BE2C (cell line): ENCODE results near the gene SHQ1.

ENCODE experiments used
- DNase-seq: peaks from one replicate; pipeline ENCODE4 v3.0.0-alpha.2; 2020
- H3K27me3 ChIP-seq: fragments of 250-450 bp; sonication (Bioruptor Pico); 2 replicates; pipeline ENCODE4 v1.5.1; 2020; ENCODE audit warnings: mild to moderate bottlenecking
- H3K36me3 ChIP-seq: fragments of 250-450 bp; sonication (Bioruptor Pico); 2 replicates; pipeline ENCODE4 v1.5.1; 2020; ENCODE audit warnings: mild to moderate bottlenecking
- H3K4me1 ChIP-seq: fragments of 250-450 bp; sonication (Bioruptor Pico); 2 replicates; pipeline ENCODE4 v1.5.1; 2020
- H3K4me3 ChIP-seq: 2 replicates; pipeline ENCODE4 v1.5.1; 2011; ENCODE audit warnings: low read depth, low read length
- H3K9me3 ChIP-seq: fragments of 250-450 bp; sonication (Bioruptor Pico); 2 replicates; pipeline ENCODE4 v1.5.1; 2020
- TF ChIP-seq, protein P1 (sequence below): IDR thresholded peaks from 2 replicates; pipeline ENCODE4 v1.5.1; 2012; ENCODE audit warnings: mild to moderate bottlenecking, low read depth, low read length

SHQ1 gene

DNA sequence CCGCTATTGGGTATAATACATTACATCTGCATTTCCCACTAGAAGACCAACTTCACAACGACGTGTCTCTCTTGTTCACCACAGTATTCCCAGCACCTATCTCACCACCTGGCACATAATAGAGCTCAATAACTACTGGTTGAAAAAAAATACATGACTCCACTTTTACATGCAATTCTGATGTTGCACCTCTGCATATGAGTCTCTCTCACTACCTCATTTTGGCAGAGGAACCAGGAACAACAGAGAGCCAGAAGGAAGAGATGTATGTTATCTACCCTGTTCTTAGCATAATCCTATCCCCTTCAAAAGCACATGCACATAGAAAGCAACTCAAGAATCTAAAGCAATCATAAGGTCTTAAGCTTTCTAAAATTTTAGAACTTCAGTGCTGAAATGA, 61.6 kb downstream of the SHQ1 start:
- H3K4me1 ChIP-seq = no peaks in the 10 kb centered on the region
- peaks cover 17% of the 10 kb centered on the region for H3K36me3 ChIP-seq
- DNase-seq = no peak
- no peak overlapping the region for H3K4me3 ChIP-seq
- H3K9me3 ChIP-seq = no peaks in the 10 kb centered on the region
- TF ChIP-seq, protein P1, sequence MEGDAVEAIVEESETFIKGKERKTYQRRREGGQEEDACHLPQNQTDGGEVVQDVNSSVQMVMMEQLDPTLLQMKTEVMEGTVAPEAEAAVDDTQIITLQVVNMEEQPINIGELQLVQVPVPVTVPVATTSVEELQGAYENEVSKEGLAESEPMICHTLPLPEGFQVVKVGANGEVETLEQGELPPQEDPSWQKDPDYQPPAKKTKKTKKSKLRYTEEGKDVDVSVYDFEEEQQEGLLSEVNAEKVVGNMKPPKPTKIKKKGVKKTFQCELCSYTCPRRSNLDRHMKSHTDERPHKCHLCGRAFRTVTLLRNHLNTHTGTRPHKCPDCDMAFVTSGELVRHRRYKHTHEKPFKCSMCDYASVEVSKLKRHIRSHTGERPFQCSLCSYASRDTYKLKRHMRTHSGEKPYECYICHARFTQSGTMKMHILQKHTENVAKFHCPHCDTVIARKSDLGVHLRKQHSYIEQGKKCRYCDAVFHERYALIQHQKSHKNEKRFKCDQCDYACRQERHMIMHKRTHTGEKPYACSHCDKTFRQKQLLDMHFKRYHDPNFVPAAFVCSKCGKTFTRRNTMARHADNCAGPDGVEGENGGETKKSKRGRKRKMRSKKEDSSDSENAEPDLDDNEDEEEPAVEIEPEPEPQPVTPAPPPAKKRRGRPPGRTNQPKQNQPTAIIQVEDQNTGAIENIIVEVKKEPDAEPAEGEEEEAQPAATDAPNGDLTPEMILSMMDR = no peak
- no peaks in the 10 kb centered on the region for H3K27me3 ChIP-seq

DNA sequence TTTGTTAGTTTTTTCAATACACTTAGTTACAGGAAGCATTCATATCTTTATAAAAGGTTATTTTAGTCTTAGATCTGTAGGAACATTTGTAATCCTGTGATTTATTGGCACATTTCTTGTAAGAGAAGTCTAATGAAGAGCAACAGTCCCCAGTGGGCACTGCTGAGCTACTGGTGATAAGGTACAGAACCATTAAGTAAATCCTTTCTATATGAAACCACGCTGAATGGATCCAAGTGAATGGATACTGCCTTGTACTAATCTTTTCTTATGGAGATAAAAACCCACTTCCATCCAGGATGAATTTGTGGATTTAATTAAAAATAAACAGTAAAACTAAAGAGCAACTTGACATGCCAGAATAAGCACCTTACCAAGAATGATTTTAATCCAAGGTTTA, 64.0 kb downstream of the SHQ1 start:
- Histone ChIP-seq H3K9me3 (no peaks in the 10 kb centered on the region), H3K4me3 (no peak overlapping the region), H3K27me3 (no peaks in the 10 kb centered on the region), H3K4me1 (no peaks in the 10 kb centered on the region), H3K36me3 (peaks cover 12% of the 10 kb centered on the region)
- TF ChIP-seq, protein P1 = peak; percentile 7; the same call in 1 of the 2 replicates
- no peak for DNase-seq

DNA sequence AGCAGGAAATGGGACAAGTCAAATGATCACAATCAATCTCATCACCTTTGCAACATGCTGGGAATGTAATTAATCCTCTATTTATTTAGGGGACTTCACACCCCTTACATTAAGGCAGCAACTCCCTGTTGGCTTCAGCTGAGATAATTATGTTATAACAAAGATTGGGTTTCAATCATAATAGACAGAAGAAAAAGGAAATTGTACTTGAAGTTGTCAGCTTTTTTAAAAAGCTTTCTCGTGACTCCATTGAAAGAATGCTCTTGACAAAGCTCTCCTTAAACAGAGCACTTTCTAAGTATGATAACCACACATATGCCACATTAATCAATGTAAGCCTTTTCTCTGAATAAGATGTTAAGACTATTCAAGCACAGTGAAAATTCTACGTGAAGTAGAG, 65.7 kb downstream of the SHQ1 start:
- no peaks in the 10 kb centered on the region for H3K4me1 ChIP-seq
- H3K27me3 ChIP-seq = no peaks in the 10 kb centered on the region
- no peak overlapping the region for H3K4me3 ChIP-seq
- peaks cover 12% of the 10 kb centered on the region for H3K36me3 ChIP-seq
- TF ChIP-seq, protein P1 = no peak
- DNase-seq = no peak
- no peaks in the 10 kb centered on the region for H3K9me3 ChIP-seq

DNA sequence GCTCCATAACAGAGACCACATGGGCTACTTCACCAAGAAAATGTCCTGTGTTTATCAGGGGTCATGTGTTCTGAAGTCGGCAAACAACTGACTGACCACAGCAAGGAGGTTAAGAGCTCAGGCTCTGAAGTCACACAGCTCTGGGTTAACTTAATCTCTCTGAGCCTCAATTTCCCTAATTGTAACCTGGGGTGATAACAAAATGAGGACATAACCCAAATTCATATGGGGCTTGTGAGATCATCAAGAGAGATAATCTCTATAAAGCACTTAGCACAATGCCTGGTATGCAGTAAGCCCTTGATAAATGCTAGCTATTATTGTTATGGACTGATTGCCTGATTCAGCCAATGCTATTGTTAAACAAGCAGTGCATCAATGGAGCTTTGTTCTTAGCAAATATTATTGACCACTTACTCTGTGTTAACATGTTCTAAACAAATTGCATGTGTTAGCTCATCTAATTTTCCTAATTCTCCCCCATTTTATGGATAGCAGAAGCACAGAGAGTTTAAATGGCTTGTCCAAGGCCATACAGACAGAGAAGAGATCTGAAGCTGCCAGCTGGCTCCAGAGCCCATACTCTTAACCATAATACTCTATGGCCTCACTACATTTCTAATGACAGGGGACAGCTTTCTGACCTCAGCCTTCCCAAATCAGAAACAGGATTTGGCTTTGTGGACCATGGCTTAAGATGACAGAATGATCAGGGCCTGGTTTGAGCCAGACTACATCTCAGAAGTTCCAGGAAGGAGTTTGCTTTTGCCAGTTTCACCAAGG, 78.3 kb downstream of the SHQ1 start:
- TF ChIP-seq, protein P1 = no peak
- no peaks in the 10 kb centered on the region for H3K9me3 ChIP-seq
- peaks cover 35% of the 10 kb centered on the region for H3K4me1 ChIP-seq
- DNase-seq = no peak
- H3K27me3 ChIP-seq = no peaks in the 10 kb centered on the region
- no peak overlapping the region for H3K4me3 ChIP-seq
- peaks cover 12% of the 10 kb centered on the region; the same call in 1 of the 2 replicates for H3K36me3 ChIP-seq

DNA sequence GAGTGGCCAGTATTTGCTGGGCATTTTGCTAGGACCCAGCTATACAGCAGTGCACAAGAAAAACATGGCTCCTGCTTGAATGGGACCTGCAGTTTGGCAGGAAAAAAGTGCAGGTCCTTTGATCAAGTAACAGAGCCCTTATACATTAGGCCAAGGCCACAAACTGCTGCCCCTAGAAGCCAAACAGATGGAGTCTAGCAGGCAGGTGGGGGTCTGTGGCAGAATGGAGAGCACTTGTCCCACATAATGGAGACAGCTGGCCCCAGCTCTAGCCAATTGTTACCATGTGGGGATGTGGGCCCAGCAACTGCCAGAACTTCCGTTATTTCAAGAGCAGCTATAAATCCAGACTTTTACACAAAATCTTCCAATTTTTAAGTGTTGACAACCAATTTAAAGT, 79.3 kb downstream of the SHQ1 start:
- Histone ChIP-seq H3K4me1 (peaks cover 35% of the 10 kb centered on the region), H3K36me3 (peaks cover 12% of the 10 kb centered on the region; the same call in 1 of the 2 replicates), H3K4me3 (no peak overlapping the region), H3K27me3 (no peaks in the 10 kb centered on the region), H3K9me3 (no peaks in the 10 kb centered on the region)
- DNase-seq = no peak
- TF ChIP-seq, protein P1 = no peak

DNA sequence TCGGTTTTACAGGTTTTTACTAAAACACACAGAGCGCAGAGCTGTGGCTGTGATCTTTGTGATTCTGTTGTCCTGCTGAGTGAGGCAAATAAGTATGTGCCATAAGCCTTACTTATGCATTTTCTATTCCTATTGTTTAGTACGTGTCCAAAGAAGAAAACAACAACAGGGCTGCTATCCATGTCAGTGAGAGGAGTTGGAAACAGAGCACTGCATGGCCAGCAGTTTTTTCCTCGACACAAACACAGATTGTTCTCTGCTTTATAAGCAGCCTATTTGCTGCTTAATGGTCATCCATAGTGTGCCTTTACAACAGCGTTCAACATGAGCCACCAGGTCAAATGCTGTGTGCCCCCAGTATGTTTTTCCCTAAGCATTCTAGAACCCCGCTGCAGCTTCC, 79.8 kb downstream of the SHQ1 start:
- H3K36me3 ChIP-seq = peaks cover 12% of the 10 kb centered on the region; the same call in 1 of the 2 replicates
- TF ChIP-seq, protein P1 = no peak
- DNase-seq = no peak
- H3K4me3 ChIP-seq = no peak overlapping the region
- H3K27me3 ChIP-seq = no peaks in the 10 kb centered on the region
- H3K4me1 ChIP-seq = peaks cover 35% of the 10 kb centered on the region
- no peaks in the 10 kb centered on the region for H3K9me3 ChIP-seq
